MM.1S (cell line): ENCODE data around the gene NTM.

ENCODE experiments used
- CTCF ChIP-seq: fragments of 300-600 bp; sonication (generic); IDR thresholded peaks from 2 replicates; pipeline ENCODE4 v1.5.1; 2016; ENCODE audit warnings: antibody characterized with exemption, low read length, mixed read lengths
- EZH2 ChIP-seq: fragments of 300-600 bp; sonication (generic); optimal IDR thresholded peaks from 2 replicates; pipeline ENCODE3; 2017; ENCODE audit warnings: low read depth, mild to moderate bottlenecking, antibody characterized with exemption, low read length, mixed read lengths
- EZH2phosphoT487 ChIP-seq: fragments of 300-600 bp; sonication (generic); IDR thresholded peaks from 2 replicates; pipeline ENCODE4 v1.6.1; 2018; ENCODE audit warnings: antibody characterized with exemption, low read length

GRCh38 chr11:132101881-132102280, 731.5 kb downstream of the NTM start:
- no peak for TF ChIP-seq EZH2
- no peak for TF ChIP-seq CTCF
- TF ChIP-seq EZH2phosphoT487: no peak
